GM06990 (cell line): ENCODE data around the gene P4HA3.

ENCODE experiments used
- DNase-seq: peaks from one replicate; pipeline ENCODE4 v3.0.0-alpha.2; 2011; ENCODE audit not compliant: insufficient read length; ENCODE audit errors: extremely low read depth
- H3K27me3 ChIP-seq: replicated peaks from 2 replicates; pipeline ENCODE4 v1.6.0; 2011; ENCODE audit warnings: low read length; ENCODE audit not compliant: control insufficient read depth, insufficient read depth
- H3K36me3 ChIP-seq: 2 replicates; pipeline ENCODE4 v1.5.1; 2011; ENCODE audit warnings: low read length; ENCODE audit not compliant: control insufficient read depth, insufficient read depth
- H3K4me3 ChIP-seq: replicated peaks from 2 replicates; pipeline ENCODE4 v1.5.1; 2011; ENCODE audit warnings: low read depth, mild to moderate bottlenecking, control low read depth, low read length
- TF ChIP-seq, protein P1 (sequence below): IDR thresholded peaks from 2 replicates; pipeline ENCODE4 v1.5.1; 2011; ENCODE audit warnings: low read length, control low read depth, mild to moderate bottlenecking, inconsistent platforms; ENCODE audit not compliant: insufficient read depth, poor library complexity, severe bottlenecking

P4HA3 gene

DNA sequence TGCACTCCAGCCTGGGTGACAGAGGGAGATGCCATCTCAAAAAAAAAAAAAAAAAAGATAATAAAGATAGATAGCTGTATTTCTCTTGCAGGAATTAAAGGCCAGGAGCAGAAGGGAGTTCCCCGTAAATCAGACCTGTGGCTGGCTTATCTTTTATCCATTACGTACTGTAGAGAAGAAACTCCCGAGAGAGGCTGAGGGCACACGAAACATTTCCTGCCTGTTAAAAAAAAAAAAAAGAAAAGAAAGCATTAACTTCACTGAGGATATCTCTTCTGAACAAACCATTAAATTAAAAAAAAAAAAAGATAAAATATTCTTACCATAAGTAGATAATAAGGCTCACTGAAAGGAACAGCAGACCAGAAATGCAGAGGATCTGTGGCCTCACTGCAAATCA is 22.5 kb downstream of the P4HA3 start:
- no peak overlapping the region for H3K4me3 ChIP-seq
- no peaks in the 10 kb centered on the region for H3K36me3 ChIP-seq
- TF ChIP-seq, protein P1, sequence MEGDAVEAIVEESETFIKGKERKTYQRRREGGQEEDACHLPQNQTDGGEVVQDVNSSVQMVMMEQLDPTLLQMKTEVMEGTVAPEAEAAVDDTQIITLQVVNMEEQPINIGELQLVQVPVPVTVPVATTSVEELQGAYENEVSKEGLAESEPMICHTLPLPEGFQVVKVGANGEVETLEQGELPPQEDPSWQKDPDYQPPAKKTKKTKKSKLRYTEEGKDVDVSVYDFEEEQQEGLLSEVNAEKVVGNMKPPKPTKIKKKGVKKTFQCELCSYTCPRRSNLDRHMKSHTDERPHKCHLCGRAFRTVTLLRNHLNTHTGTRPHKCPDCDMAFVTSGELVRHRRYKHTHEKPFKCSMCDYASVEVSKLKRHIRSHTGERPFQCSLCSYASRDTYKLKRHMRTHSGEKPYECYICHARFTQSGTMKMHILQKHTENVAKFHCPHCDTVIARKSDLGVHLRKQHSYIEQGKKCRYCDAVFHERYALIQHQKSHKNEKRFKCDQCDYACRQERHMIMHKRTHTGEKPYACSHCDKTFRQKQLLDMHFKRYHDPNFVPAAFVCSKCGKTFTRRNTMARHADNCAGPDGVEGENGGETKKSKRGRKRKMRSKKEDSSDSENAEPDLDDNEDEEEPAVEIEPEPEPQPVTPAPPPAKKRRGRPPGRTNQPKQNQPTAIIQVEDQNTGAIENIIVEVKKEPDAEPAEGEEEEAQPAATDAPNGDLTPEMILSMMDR, result no peak
- no peak for DNase-seq
- no peaks in the 10 kb centered on the region for H3K27me3 ChIP-seq

DNA sequence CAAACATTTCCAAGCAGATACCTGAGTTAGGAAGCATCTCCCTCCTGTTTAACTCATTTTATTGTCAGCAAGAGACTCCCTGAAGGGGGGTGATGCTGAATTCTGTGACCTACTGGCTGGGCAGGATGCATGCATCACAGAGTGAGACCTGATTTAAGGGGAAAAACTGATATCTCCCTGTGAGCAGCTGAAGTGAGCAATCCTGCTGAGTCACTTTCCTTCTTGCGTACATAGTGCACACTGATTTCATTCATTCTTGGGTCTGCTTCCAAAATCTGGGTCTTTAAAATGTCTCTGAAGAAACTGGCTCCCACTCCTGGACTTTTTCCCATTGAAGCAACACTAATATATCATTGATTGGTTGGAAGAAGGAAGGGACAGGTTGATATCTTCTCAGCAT is 23.3 kb downstream of the P4HA3 start:
- H3K36me3 ChIP-seq, result no peaks in the 10 kb centered on the region
- no peak for DNase-seq
- no peaks in the 10 kb centered on the region for H3K27me3 ChIP-seq

DNA sequence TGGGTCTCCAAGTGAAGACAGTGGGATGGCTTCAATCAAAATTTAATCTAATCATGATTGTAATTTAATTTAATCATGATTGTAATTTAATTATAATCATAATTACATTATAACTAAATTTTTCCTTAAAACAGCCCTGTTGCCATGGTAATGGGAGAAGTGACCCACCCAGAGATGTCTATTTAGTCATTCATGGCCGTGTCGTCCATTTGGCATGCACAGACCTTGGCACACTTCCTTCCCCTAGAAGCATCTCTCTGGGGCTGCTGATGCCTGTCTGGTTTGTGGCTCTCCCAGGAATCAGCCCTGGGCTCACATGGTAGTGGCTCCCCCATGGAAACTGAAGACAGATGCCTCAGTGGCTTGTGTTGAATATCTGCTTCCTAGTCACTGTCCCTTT is 27.0 kb downstream of the P4HA3 start:
- Histone ChIP-seq H3K36me3 (no peaks in the 10 kb centered on the region), H3K27me3 (no peaks in the 10 kb centered on the region), H3K4me3 (no peak overlapping the region)
- TF ChIP-seq, protein P1, result no peak
- DNase-seq, result no peak

More for the DNA sequence above, 23.3 kb downstream of the P4HA3 start:
- H3K4me3 ChIP-seq, result no peak overlapping the region
- TF ChIP-seq, protein P1, result no peak

DNA sequence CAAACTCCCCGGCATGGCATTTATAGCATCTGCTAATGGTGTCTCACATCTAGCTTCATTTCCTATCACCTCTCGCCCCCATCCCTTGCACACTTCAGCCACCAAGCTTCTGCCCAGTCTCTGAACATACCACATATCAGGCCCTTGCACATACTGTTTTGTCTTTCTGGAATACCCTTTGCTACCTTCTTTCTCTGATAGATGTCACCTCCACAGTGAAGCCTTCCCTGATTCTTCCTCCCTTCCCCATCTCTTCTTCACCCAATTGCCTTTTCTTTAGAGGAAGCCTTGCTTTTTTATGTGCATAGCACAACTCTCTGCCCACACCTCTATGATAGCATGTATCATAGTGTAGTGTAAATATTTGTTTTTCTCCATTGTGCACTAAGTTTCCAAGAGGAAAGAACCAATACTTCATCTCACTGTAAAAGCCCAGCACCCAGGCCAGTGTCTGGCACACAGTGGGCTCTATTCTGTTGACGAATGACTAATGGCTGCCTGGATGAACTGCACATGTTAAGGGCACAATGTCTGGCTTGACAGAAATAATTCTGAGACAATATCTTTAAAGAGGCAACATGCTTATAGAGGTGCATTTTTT is 27.8 kb downstream of the P4HA3 start:
- no peaks in the 10 kb centered on the region for H3K27me3 ChIP-seq
- H3K4me3 ChIP-seq, result no peak overlapping the region
- TF ChIP-seq, protein P1, result no peak

DNA sequence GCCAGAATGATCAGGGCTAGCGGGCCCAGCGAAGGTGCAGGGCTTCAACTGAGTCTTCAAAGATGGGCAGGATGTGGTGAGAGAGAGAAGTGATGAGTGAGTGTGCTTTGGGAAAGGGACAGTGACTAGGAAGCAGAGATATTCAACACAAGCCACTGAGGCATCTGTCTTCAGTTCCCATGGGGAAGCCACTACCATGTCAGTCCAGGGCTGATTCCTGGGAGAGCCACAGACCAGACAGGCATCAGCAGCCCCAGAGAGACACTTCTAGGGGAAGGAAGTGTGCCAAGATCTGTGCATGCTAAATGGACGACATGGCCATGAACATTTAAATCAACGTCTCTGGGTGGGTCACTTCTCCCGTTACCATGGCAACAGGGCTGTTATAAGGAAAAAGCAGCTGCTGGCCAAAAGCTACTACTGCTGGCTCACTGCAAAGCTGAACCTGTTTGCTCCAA is 28.5 kb downstream of the P4HA3 start:
- TF ChIP-seq, protein P1, result no peak
- no peaks in the 10 kb centered on the region for H3K36me3 ChIP-seq
- DNase-seq, result no peak
- H3K27me3 ChIP-seq, result no peaks in the 10 kb centered on the region; the same call in 1 of the 2 replicates
- H3K4me3 ChIP-seq, result no peak overlapping the region

More for the DNA sequence above, 27.8 kb downstream of the P4HA3 start:
- no peaks in the 10 kb centered on the region for H3K36me3 ChIP-seq
- no peak for DNase-seq

DNA sequence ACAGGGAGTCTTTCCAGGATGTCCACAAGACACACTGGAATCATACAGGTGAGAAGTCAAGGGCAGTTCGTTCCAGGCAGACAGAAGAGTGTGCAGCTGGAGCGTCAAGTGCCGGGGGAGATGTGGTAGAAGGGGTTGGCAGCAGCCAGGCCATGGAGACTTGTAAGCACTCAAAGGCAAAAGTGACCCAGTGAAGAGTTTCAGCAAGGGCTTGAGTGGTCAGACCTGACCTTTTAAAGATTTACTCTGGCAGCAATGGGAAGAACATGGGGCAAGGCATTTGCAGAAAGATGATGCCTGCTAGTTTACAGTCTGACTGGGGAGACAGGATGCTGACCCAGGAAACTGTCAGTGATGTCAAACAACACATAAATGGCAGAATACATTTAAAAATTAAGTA is 29.0 kb downstream of the P4HA3 start:
- no peak for DNase-seq

More for the DNA sequence above, 29.0 kb downstream of the P4HA3 start:
- Histone ChIP-seq H3K27me3 (no peaks in the 10 kb centered on the region; the same call in 1 of the 2 replicates), H3K36me3 (no peaks in the 10 kb centered on the region), H3K4me3 (no peak overlapping the region)
- TF ChIP-seq, protein P1, result no peak
